IPS-18a (cell line): ENCODE measurements around the gene GALNTL6.
"Not testable (repeated sequence)": the region's sequence is repeated elsewhere in the genome, so short reads cannot be mapped to it uniquely, and the experiment has no call there.

Experiments used
- H3K27ac ChIP-seq: one replicate; pipeline ENCODE4 v1.5.1; 2013; ENCODE audit warnings: low read length
- H3K27me3 ChIP-seq: one replicate; pipeline ENCODE4 v1.6.1; 2013; ENCODE audit warnings: mild to moderate bottlenecking, low read length; ENCODE audit not compliant: control insufficient read depth, insufficient read depth
- H3K36me3 ChIP-seq: one replicate; pipeline ENCODE4 v1.6.1; 2013; ENCODE audit warnings: low read depth, low read length; ENCODE audit not compliant: control insufficient read depth
- H3K4me1 ChIP-seq: one replicate; pipeline ENCODE4 v1.6.1; 2013; ENCODE audit warnings: low read depth, low read length; ENCODE audit not compliant: control insufficient read depth
- H3K4me3 ChIP-seq: one replicate; pipeline ENCODE4 v1.5.1; 2013; ENCODE audit warnings: low read length
- H3K9ac ChIP-seq: one replicate; pipeline ENCODE4 v1.6.1; 2013; ENCODE audit warnings: mild to moderate bottlenecking, low read length, moderate library complexity
- H3K9me3 ChIP-seq: one replicate; pipeline ENCODE4 v1.6.1; 2013; ENCODE audit warnings: low read depth, low read length; ENCODE audit not compliant: control insufficient read depth

The GALNTL6 gene

DNA sequence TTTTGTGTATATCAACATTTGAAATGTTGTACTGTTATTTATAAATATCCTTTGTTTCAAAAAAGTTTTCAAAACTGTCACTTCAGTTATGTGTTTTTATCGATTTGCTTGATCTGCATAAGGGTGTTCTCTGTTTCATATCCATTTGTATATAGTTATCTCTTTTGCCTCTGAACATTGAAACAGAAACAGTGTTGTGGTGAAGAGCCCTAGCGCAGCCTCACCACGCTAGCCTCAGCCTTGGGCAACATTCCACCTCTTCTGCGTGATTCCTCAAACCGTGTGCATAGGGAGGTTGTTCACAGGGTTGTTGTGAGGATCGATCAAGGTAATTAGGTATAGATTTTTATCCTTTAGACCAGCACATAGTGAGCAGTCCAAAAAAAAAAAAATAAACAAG lies 1068.4 kb downstream of the GALNTL6 start:
- Histone ChIP-seq H3K9me3 (no peaks in the 10 kb centered on the region), H3K36me3 (no peaks in the 10 kb centered on the region), H3K27ac (no peak overlapping the region), H3K27me3 (no peaks in the 10 kb centered on the region), H3K4me1 (no peaks in the 10 kb centered on the region), H3K4me3 (no peak overlapping the region), H3K9ac (no peak overlapping the region)

DNA sequence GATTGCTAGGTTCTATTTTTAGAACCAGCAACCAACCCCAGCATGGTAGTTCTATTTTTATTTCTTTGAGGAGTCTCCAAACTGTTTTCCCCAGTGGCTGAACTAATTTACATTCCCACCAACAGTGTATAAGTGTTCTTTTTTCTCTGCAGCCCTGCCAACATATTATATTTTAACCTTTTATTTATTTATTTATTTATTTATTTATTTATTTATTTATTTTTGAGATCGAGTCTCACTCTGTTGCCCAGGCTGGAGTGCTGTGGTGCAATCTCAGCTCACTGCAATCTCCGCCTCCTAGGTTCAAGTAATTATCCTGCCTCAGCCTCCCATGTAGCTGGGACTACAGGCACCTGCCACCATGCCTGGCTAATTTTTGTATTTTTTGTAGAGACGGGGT lies 1074.2 kb downstream of the GALNTL6 start:
- H3K9ac ChIP-seq, H3K4me3 ChIP-seq, H3K27ac ChIP-seq, H3K27me3 ChIP-seq, H3K4me1 ChIP-seq, H3K9me3 ChIP-seq, H3K36me3 ChIP-seq: not testable (repeated sequence)

DNA sequence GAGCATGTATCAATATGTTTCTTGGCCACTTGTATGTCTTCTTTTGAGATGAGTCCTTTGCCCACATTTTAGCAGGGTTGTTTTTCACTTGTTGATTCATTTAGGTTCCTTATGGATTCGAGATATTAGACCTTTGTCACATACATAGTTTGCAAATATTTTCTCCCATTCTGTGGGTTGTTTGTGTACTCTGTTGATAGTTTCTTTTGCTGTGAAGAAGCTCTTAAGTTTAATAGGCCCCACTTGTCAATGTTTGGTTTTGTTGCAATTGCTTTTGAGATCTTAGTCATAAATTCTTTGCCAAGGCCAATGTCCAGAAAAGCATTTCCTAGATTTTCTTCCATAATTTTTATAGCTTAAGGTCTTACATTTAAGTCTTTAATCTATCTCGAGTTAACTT lies 1074.8 kb downstream of the GALNTL6 start:
- Histone ChIP-seq H3K4me1 (no peaks in the 10 kb centered on the region), H3K4me3 (no peak overlapping the region), H3K9me3 (no peaks in the 10 kb centered on the region), H3K27ac (no peak overlapping the region), H3K9ac (no peak overlapping the region), H3K27me3 (no peaks in the 10 kb centered on the region), H3K36me3 (no peaks in the 10 kb centered on the region)

DNA sequence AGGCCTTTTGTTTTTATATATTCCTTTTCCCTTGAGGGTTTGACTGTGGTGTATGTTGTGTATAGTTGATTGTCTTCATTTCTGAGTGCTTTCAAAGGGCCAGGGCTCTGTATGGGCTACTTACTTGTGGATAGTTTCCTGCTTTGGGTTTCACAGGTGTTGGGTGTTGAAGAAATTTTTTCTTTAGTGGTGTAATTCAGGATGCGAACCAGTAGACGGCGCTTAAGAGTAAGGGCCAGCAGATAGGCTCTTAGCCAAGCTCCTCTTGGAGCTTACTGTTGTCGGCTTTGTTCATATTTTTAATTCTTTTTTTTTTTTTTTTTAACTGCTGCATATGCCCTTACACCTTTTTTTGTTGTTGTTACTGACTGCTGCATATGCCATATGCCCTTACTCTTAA lies 1079.1 kb downstream of the GALNTL6 start:
- Histone ChIP-seq H3K9me3 (no peaks in the 10 kb centered on the region), H3K36me3 (no peaks in the 10 kb centered on the region), H3K4me3 (no peak overlapping the region), H3K9ac (no peak overlapping the region), H3K4me1 (no peaks in the 10 kb centered on the region), H3K27me3 (no peaks in the 10 kb centered on the region), H3K27ac (no peak overlapping the region)

DNA sequence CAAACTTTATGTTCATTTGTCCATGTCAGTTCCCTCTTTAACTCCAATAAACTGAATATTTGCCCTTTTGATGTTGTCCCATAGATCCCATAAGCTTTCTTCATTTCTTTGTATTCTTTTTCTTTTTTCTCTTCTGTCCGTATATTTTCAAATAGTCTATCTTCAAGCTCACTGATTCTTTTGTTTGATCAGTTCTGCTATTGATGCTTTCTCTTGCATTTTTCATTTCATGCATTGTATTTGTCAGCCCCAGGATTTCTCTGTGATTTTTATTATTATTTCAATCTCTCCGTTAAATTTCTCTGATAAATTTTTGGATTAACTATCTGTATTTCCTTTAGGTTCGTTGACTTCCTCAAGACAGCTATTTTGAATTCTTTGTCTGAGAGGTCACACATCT lies 1082.5 kb downstream of the GALNTL6 start:
- H3K27ac ChIP-seq, result no peak overlapping the region
- no peaks in the 10 kb centered on the region for H3K36me3 ChIP-seq
- H3K9ac ChIP-seq, result no peak overlapping the region
- no peaks in the 10 kb centered on the region for H3K4me1 ChIP-seq
- no peaks in the 10 kb centered on the region for H3K27me3 ChIP-seq
- no peaks in the 10 kb centered on the region for H3K9me3 ChIP-seq
- no peak overlapping the region for H3K4me3 ChIP-seq

DNA sequence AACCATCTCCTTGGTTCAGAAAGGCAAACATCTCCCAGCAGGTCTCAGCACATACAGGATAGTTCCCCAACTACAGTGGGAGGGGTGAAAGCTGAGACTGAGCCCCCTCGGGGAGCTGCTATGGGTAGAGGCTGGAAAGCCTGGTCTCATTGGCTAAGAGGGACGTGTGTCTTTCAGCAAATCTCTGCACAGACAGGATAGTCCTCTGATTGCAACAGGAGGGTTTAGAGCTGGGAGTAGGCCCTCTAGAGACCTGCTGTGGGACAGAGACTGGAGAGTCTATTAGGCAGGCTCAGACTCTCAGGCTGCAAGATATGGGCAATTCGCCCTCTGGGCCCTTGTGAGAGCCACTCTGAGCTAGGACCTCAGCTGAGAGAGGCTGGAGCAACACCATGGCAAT lies 1083.8 kb downstream of the GALNTL6 start:
- Histone ChIP-seq H3K27me3 (no peaks in the 10 kb centered on the region), H3K9me3 (no peaks in the 10 kb centered on the region), H3K36me3 (no peaks in the 10 kb centered on the region), H3K4me1 (no peaks in the 10 kb centered on the region), H3K4me3 (no peak overlapping the region), H3K9ac (no peak overlapping the region), H3K27ac (no peak overlapping the region)

DNA sequence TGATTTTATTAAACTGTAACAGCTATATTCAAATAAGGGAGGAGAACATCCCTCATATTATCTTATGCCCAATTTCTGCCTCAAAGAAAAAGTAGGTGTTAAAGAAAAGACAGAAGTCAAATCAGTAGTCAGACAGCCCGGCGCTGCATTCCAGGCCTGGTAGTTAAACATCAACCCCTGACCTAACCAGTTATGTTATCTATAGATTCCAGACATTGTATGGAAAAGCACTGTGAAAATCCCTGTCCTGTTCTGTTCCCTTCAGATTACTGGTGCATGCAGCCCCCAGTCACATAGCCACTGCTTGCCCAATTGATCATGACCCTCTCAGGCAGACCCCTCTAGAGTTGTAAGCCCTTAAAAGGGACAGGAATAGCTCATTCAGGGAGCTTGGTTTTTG lies 1085.5 kb downstream of the GALNTL6 start:
- Histone ChIP-seq H3K9ac (no peak overlapping the region), H3K4me1 (no peaks in the 10 kb centered on the region), H3K36me3 (no peaks in the 10 kb centered on the region), H3K4me3 (no peak overlapping the region), H3K27ac (no peak overlapping the region), H3K9me3 (no peaks in the 10 kb centered on the region), H3K27me3 (no peaks in the 10 kb centered on the region)

DNA sequence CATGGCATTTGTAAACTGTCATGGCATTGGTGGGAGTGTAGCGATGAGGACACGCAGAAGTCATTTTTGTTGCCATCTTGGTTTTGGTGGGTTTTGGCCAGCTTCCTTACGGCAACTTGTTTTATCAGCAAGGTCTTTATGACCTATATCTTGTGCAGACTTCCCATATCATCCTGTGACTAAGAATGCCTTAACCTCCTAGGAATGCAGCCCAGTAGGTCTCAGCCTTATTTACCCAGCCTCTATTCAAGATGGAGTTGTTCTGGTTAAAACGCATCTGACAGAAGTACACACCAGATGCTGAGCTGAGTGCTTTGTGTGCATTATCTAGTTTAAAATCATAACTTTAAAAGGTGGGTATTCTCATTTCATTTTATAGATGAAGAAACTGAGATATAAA lies 1086.7 kb downstream of the GALNTL6 start:
- Histone ChIP-seq H3K27ac (no peak overlapping the region), H3K9ac (no peak overlapping the region), H3K9me3 (no peaks in the 10 kb centered on the region), H3K4me1 (no peaks in the 10 kb centered on the region), H3K27me3 (no peaks in the 10 kb centered on the region), H3K36me3 (no peaks in the 10 kb centered on the region), H3K4me3 (no peak overlapping the region)

DNA sequence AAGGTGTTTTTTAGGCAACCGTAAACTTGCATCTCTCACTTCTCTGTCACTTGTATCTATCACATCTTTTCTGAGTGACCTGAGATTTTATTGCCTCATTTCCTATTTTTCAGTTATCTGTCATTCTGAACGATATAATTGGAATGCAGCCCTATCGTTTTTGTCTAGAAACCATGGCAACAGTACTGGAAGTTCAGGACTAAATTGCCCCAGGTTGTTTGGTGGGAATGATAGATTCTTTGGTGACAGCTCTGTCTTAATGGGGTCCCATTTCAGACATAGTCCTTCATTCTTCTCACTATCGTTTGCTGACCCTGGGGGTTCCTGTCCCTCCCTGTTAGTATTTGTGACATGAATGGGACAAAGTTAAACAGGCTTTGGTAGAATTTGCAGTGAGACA lies 1087.7 kb downstream of the GALNTL6 start:
- H3K4me3 ChIP-seq, result no peak overlapping the region
- H3K36me3 ChIP-seq, result no peaks in the 10 kb centered on the region
- no peak overlapping the region for H3K9ac ChIP-seq
- no peaks in the 10 kb centered on the region for H3K9me3 ChIP-seq
- H3K27ac ChIP-seq, result no peak overlapping the region
- H3K27me3 ChIP-seq, result no peaks in the 10 kb centered on the region
- H3K4me1 ChIP-seq, result no peaks in the 10 kb centered on the region

DNA sequence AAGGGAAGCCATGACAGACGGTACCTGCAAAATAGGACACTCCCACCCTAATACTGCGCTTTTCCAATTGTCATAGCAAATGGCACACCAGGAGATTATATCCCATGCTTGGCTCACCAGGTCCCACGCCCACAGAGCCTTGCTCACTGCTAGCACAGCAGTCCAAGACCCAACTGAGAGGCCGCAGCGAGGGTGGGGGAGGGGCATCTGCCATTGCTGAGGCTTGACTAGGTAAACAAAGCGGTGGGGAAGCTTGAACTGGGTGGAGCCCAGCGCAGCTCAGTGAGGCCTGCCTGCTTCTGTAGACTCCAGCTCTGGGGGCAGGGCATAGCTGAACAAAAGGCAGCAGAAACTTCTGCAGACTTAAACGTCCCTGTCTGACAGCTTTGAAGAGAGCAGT lies 1099.3 kb downstream of the GALNTL6 start:
- not testable (repeated sequence) for H3K27me3 ChIP-seq, H3K9me3 ChIP-seq, H3K9ac ChIP-seq, H3K27ac ChIP-seq, H3K4me1 ChIP-seq, H3K4me3 ChIP-seq, H3K36me3 ChIP-seq

DNA sequence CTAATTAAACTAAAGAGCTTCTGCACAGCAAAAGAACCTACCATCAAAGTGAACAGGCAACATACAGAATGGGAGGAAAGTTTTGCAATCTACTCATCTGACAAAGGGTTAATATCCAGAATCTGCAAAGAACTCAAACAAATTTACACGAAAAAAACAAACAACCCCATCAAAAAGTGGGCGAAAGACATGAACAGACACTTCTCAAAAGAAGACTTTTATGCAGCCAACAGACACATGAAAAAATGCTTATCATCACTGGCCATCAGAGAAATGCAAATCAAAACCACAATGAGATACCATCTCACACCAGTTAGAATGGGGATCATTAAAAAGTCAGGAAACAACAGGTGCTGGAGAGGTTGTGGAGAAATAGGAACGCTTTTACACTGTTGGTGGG lies 1104.2 kb downstream of the GALNTL6 start:
- not testable (repeated sequence) for H3K36me3 ChIP-seq, H3K4me1 ChIP-seq, H3K4me3 ChIP-seq, H3K9me3 ChIP-seq, H3K27me3 ChIP-seq, H3K9ac ChIP-seq, H3K27ac ChIP-seq

DNA sequence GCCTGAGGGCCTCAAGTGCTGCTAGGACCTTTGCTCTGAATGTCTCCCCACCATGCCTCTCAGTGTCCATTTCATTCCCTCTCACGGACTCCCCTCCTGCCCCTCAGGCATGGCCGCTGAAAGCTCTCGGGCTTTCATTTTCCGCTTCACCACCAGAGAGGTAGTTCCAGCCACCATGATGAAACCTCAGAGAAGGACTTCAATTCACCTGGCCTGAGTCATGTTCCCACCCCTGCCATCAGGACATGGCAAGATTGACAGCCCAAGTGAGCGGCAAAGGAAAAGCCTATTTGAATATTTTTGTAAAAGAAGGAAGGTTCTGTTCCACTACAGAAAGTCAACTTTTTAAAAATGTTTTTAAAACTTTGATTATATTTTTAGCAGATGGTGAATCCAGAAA lies 1106.1 kb downstream of the GALNTL6 start:
- Histone ChIP-seq H3K27ac (no peak overlapping the region), H3K9ac (no peak overlapping the region), H3K4me3 (no peak overlapping the region), H3K9me3 (no peaks in the 10 kb centered on the region), H3K4me1 (no peaks in the 10 kb centered on the region), H3K27me3 (no peaks in the 10 kb centered on the region), H3K36me3 (no peaks in the 10 kb centered on the region)
